HG03571 (cell line): ENCODE results near the gene KRTCAP2.
A peak's percentile ranks its signal among the peaks of the same experiment; 100 is the strongest.
"Not testable (repeated sequence)": the region's sequence is repeated elsewhere in the genome, so short reads cannot be mapped to it uniquely, and the experiment has no call there.

Source experiments
- ATAC-seq: cut with Tn5 transposase; IDR thresholded peaks from one replicate; pipeline ENCODE4 v1.9.1; 2021; ENCODE audit not compliant: unreplicated experiment

Gene KRTCAP2

DNA sequence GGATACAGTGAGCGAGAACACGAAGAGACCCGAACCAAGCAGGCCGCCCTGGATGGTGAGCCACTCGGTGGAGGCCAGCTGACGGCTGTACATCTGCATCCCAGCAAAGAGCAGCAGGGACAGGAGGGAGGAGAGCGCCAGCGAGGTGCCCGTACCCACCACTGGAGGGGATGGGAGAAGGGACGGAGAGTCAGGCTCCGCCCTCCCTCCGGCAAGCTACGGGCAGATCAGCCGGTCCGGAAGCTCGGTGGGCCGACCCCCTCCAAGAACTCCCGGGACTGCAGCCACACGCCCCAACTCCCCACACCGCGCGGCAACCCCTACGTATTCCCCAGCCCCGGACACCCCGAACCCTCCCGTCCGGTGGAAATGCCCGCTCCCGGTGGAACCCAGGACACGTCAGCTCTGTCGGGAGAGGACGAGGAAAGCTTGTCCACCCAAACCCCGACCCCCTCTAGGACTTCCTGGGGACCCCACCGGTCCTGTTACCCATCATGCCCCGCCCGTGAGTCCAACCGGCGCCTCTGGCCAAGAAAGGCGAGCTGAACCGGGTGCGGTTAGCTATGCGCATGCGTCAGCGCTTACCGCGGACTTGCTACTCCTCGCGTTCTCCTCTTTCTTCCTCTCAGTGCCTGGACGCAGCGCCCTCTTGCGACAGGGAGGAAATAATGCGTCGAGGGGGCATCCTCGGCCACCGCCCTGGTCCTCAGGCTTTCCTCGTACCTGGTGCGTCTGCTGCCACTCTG lies at the start of gene KRTCAP2:
TSS of gene KRTCAP2 (minus strand) at position 573 of the 746 bp plus-strand sequence. CDS start at position 493, 80 bp downstream.
- ATAC-seq = no peak

GRCh38 chr1:155220211-155220965 lies 47.3 kb upstream of the KRTCAP2 start:
- ATAC-seq = not testable (repeated sequence)

GRCh38 chr1:155219592-155220031 lies 46.5 kb upstream of the KRTCAP2 start:
- no peak for ATAC-seq

GRCh38 chr1:155218854-155219591 lies 45.9 kb upstream of the KRTCAP2 start:
- ATAC-seq = no peak

DNA sequence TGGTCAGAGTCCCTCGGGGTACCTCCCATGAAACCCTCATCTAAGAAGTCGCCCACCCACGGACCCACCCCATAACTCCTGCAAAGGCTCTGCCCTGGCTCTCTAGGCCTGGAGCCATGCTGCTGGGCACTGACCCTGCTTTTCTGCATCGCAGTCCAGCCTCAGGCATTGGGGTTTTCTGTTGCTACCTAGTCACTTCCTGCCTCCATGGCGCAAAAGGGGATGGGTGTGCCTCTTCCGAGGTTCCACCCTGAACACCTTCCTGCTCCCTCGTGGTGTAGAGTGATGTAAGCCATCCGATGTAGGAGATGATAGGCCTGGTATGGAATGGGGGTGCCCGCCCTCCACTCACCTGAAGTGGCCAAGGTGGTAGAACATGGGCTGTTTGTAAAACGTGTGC lies 41.6 kb upstream of the KRTCAP2 start:
- ATAC-seq = not testable (repeated sequence)

DNA sequence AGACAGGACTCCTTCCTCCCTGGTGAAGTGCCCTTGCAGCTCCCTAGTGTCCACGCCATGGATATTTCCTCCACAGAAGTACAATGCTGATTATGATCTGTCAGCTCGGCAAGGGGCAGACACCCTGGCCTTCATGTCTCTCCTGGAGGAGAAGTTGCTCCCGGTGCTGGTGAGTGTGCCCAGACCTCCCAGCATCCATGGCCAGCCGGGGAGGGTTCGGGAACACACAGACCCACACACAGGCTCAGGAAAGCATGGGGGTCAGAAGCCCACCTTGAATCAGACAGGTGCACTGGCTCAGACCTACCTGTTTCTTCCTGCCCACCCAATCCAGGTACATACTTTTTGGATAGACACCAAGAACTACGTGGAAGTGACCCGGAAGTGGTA lies 38.9 kb upstream of the KRTCAP2 start:
- ATAC-seq = not testable (repeated sequence)

- ATAC-seq = not testable (repeated sequence)
Measured at GRCh38 chr1:155211381-155212050, 38.4 kb upstream of the KRTCAP2 start.

DNA sequence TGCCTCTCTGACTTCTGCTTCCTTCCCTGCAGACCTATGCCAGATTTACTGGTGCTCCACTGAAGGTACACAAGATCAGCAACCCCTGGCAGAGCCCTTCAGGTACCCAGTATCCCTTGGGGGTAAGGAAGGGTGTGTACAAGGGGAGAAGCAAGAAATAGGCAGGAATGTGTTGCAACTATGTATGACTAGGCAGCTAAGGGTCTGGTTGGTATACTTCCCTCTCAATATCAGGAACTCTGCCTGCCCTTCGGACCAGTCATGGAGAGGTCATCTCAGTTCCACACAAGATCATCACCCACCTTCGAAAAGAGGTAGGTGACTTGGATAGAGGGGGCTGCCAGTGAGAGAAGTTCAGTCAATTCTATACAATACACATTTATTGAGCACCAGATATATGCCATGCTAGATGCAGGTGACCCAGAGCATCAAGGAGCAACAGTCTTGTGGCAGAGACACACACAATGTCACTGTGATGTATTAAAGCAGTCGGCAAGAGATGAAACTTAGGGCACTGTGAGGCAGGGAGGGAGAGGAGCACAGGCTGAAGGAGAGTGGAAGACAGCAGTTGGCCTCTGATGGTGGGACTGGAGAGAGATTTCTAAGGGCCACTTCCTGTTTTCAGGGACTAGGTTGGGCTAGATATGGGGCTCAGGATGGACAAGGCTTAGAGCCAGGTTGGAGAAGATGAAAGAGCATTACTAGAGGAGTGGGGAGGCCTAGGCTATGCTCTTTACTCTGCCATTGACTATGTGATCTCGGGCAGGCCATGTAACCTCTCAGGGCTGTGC lies 37.4 kb upstream of the KRTCAP2 start:
- ATAC-seq = no peak

DNA sequence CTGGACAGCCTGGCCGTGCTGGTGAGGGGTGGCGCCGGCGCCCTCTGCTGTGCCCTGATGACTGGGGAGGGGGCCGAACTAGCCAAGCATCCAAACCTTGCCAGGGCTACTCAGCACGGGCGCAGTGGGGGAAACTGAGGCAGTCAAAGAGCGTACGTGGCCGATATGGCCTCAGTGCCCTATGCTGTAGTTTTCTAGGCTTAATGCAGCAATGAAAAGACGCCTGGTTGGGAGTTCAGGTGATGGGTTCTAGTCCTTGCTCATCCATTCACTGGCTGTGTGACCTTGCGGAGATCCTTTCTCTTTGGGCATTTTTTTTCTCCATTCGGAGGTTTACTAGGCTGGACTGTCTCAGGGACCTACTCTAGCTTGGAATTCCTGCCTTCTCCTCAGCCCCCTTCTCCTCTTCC lies 36.2 kb upstream of the KRTCAP2 start:
- ATAC-seq = no peak

DNA sequence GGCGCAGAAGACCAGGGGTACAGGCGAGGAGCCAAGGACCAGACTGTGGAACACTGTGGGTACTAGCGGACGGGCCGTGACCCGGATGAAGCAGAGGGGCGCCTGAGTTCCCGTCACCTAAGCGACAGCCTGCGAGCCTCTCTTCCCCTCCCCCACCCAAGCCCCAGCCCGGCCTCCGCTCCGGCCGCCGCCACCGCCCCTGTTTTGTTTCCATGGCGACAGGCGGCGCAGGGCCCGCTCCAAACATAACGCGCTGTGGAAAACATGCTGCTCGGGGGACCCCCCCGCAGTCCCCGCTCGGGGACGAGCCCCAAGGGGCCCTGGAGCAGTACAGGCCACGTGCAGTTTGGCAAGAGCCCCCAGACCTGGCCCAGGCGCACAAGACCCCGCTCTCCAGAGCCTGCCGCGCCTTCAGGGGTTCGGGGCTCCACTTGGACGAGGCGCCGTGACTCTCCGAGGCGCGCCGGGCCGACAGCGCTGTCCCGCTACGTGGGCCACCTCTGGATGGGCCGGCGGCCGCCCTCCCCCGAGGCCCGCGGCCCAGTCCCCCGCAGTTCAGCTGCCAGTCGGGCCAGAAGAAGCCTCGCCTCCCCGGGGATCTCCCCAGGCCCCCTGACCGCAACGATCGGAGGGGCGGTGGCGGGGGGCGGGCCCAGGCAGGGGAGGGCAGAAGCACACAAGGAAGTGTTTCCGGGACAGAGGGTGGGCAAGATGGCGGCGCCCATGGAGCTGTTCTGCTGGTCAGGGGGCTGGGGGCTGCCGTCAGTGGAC lies 35.6 kb upstream of the KRTCAP2 start, which contains the start of gene MTX1:
TSS of gene MTX1 (plus strand) at position 155 of the 771 bp plus-strand sequence. CDS start at position 265, 110 bp downstream.
- peak; percentile 66 for ATAC-seq

- no peak for ATAC-seq
Measured at GRCh38 chr1:155207806-155208540, 34.9 kb upstream of the KRTCAP2 start, which contains the start of gene THBS3. Gene THBS3, minus strand, starts transcription at chr1:155207897. Its CDS starts 21 bp downstream, at chr1:155207876.

DNA sequence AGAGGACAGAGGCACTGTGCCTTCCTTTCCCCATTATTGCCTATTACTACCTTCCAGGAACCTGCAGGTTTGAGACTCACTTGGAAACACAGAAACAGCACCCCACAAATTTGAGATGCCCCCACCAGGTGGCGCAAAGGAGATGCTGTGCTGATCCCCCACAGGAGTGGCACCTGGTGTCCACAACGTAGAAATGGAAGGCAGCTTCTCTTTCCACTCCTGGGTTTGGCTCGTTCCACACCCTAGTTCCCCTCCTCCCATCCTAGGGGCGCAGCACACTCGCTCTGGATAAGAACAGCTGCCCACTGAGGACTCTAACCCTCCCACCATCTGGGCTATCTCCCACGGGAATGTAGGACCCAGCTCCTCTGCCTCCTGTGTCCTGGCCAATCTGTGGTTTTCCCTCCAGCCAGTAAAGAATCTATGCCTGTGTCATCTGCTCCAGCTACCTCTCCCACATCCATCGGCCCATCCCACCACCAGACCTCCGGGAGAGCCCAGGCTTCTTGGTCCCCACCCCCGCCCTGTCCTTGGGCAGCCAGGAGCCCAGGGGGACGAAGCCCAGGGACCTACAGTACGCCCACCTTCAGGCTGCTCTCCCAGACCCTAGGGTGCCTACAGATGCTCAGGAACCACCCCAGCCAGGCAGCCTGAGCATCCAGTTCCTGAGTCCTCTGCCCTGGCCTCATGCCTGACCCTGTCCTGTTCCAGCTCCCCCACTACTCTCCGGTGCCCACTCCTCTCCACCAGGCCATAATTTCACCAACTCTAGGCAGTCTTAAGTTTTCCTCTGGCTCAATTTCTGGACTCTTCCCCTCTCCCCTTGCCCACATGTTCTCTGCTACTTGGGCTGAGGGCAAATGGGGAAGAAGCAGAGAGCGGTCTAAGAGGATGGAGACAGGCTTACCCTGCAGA lies 34.0 kb upstream of the KRTCAP2 start:
- no peak for ATAC-seq

DNA sequence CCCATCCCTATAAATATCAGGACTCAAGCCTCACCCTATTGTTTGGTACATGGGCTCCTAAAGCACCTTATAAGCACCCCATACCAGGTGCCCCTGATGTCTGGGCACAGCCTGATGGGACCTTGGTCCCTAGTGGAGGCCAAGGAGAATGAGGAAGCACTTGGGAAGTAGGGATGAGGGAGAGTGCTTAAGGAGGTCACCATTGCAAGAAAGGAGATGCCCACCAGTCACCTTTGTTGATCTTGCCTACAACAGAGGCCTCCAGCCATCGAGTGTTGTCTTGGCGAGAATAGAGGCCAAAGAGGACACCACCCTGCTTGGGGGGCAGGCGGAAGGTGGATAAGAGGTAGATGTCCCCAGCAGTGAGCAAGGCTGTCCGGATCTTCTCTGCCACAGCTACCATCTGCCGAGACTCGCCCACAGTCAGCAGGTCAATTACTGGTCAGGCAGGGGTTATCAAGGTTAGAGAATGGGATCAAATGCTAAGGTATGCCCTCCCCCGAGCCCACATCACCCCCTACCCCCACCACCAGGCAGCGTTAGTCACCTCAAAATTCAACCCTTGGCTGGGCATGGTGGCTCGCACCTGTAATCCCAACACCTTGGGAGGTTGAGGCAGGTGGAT lies 33.0 kb upstream of the KRTCAP2 start:
- ATAC-seq = no peak

GRCh38 chr1:155205035-155205434 lies 31.9 kb upstream of the KRTCAP2 start:
- no peak for ATAC-seq

GRCh38 chr1:155202731-155203515 lies 29.8 kb upstream of the KRTCAP2 start:
- ATAC-seq = no peak

DNA sequence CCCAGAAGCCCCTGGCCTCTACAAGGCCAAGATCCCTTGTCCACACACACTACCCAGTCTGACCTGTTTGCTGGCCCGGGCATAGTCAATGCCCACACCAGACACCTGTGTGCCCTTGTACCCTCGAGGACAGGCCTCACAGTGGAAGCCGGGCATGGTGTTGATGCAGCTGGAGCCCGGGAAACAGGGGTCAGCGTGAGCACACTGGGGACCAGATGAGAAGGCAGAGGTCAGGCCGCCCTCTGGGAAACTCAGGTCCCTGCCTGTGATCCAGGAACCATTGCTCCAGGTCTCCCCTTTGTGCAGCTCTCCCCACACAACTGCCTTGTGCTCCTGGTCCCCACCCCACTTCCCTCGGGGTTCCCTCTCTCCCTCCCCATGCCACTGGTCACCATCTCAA lies 29.1 kb upstream of the KRTCAP2 start:
- ATAC-seq = no peak
